GM21737 (cell line): Measurements from ENCODE around the gene SFRP4.
"Not testable (repeated sequence)": the region's sequence is repeated elsewhere in the genome, so short reads cannot be mapped to it uniquely, and the experiment has no call there.

Experiments
- ATAC-seq: cut with Tn5 transposase; IDR thresholded peaks from one replicate; pipeline ENCODE4 v1.9.1; 2021; ENCODE audit warnings: mild to moderate bottlenecking, moderate library complexity; ENCODE audit not compliant: unreplicated experiment

The SFRP4 gene

DNA sequence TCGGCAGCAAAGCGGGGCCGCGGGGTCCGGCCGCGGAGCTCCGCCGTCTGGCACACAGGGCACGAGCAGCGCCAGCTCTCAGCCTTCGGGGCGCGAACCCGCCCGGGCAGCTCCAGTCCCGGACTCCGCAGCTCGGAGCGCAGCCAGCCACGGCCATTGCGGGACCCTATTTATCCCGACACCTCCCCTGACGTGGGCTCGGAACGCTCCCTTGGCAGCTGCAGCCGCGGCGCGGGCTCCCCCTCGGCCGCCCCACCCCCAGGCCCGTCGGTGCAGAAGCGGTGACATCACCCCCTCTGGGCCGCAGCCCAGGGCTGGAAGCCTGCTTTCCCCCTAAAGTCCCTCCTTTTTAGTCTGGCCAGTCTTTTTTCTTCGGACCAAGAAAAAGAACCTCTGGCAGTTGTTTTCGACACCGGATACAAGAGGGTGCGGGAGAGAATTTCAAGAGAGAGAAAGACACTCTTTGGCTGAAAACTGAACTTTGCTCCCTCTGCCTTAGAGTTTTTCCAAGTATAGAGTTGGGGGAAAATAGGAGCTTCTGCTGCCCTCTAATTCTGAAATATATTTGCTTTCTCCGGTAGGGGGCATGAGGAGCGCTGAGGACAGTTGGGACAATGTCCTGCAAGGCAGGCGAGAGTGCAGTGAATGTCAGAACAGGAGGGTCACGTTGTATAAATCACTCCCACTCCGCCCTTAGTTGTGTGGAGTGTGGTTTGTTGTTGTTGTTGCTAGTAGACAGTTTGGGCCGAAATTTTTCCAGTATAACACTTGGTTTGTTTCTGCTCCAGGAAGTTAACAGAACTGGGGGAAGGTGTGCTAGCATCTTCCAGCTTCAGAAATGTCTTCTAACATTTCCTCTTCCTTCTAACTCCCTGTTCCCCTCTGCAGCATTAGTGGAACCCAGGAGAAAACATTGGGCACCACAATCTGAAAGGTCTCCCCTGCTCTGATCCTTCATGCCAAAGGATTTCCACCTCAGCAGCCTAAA lies at the start of gene SFRP4:
TSS of gene SFRP4 (minus strand) at position 145 of the 988 bp plus-strand sequence. CDS start 280 bp downstream, outside the sequence.
- ATAC-seq, result no peak

DNA sequence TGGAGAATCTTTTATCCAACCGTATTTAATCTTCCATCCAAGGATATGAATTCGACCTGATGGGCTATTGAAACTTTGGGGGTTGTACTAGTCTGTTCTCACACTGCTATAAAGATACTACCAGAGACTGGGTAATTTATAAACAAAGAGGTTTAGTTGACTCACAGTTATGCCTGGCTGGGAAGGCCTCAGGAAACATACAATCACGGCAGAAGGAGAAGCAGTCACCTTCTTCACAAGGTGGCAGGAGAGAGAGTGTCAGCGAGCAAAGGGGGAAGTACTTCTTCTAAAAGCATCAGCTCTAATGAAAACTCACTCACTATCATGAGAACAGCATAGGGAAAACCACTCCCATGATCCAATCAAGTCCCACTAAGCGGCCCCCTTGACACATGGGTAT lies 47.6 kb upstream of the SFRP4 start:
- no peak for ATAC-seq

DNA sequence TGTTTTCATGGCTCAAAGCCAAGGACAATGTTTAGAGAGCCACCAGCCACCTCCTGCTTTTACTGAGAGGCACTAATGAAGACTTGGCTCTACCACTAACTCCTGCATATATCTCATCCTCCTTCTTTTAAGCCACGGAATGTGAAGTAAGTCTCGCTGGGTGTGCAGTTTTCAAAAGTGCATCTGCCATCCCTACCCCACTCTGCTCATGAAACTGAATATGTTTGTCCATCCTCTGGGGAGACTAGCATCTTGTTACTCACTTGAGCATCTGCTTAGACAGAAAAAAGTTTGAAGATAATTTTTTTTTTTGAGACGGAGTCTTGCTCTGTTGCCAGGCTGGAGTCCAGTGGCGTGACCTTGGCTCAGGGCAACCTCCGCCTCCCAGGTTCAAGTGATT lies 44.6 kb upstream of the SFRP4 start:
- no peak for ATAC-seq

GRCh38 chr7:37960483-37960882 lies 43.9 kb upstream of the SFRP4 start:
- ATAC-seq, result no peak

GRCh38 chr7:37957221-37957970 lies 40.8 kb upstream of the SFRP4 start:
- ATAC-seq, result no peak

GRCh38 chr7:37956791-37957190 lies 40.2 kb upstream of the SFRP4 start:
- no peak for ATAC-seq

GRCh38 chr7:37954217-37954616 lies 37.6 kb upstream of the SFRP4 start:
- ATAC-seq, result not testable (repeated sequence)

DNA sequence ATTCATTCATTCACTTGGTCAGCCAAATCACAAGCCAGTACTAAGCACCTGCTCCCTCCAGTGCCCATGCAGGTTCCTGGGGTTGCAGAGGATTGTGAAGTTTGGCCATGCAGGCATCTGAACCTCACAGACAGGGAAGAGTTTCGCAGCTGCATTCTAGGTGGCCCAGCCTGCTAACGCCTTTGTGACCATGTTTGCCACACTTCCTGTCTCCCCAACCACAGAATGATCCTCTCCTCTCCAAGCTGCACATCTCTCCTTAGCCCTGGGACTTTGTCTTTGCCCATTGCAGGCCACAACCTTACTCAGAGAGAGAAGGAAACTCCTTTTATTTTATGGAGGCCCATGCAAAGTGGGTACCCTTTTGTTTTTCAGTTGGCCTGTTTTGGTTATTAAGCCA lies 35.6 kb upstream of the SFRP4 start:
- no peak for ATAC-seq

DNA sequence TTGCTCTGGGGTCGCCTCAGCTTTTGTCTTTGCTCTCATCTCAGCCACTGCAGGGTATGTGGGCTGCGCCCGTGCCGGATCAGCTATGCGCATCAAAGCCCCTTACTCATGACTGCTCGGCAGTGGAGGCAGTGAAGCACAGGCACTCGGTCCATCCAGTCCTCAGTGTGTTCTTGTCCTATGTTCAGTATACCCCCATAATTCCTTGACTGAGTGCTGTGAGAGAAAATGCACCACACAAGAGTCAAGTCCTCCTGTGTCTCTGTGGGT lies 31.3 kb upstream of the SFRP4 start:
- no peak for ATAC-seq

- no peak for ATAC-seq
These were observed 30.7 kb upstream of the SFRP4 start for GRCh38 chr7:37947138-37947940.

GRCh38 chr7:37945336-37945735 lies 28.7 kb upstream of the SFRP4 start:
- ATAC-seq, result no peak

- ATAC-seq, result no peak
These were observed 28.1 kb upstream of the SFRP4 start for GRCh38 chr7:37944737-37945054.

GRCh38 chr7:37943905-37944736 lies 27.5 kb upstream of the SFRP4 start:
- ATAC-seq, result no peak

DNA sequence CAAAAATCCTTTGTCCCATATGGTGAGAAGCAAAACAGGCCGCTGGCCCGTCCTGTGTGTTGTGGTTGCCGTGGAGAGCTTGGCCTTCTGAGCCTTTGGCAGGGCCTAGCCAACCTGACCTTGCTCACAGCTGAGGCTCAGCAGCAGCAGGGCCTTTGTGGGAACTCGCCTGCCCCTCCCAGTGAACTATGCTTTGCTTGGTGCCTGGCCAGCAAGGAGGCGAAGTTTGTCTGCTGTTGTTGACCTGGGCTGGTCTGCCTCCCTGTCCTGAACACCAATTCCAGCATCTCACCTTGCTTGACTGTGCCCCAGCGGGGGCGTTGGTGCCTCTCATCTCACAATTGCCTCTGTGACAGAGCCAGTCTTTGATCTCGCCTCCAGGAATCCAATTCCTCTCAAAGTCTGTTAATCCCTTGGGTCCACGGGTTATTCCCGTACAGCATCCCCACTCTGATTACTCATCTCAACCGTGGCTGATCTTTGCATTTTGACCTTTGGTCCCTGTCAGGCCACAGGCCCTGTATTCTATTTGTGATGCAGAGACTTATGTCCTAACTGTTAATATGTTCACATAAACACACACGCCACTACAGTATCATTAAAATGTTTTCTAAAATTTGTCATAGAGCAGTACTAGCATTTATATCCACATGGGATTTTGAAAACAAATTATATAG lies 26.5 kb upstream of the SFRP4 start:
- ATAC-seq, result no peak

DNA sequence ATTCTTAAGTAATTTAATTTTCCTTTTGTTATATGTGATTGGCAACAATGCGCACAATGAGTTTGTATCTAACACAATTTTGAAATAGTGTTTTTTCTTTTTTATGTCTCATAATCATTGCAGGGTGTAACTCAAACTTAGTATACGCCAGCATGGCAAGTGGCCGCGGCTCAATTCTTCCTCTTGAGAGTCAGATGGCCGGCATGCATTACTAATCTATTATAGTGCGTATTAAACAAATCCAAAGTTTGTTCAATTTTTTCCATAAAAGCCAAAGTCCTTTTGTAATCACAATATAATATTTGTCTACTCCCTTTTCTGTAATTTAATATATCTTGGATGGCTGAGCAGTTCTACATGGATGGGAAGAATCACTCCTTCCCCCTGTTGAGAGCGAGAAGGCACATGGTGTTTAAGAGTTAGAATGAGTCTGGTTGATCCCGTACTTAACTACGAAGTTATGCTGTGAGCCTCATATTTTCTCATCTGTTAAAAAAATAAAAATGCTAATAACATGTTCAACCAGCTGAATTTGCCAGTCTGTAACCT lies 16.5 kb upstream of the SFRP4 start:
- no peak for ATAC-seq

DNA sequence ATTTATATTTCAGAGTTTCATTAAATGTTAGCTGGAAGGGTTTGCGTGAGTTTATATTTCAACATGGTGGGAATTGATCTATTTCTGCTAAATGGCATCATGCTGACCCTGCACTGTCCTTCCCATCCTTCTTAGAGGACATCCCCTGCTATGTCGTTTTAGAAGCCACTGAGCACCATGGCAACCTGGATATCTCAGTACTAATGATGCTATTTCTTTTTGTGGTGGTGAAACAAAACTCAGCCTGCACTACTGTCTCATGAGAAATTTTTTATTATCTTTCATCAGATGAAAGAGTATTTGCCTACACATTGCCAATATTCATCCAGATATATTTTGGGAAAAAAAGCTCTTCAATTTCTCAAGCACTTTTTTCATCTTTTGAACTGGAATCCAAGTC lies 15.9 kb upstream of the SFRP4 start:
- ATAC-seq, result no peak

GRCh38 chr7:37930226-37930948 lies 13.8 kb upstream of the SFRP4 start:
- no peak for ATAC-seq

- ATAC-seq, result no peak
These were observed 12.3 kb upstream of the SFRP4 start for GRCh38 chr7:37928878-37929277.

DNA sequence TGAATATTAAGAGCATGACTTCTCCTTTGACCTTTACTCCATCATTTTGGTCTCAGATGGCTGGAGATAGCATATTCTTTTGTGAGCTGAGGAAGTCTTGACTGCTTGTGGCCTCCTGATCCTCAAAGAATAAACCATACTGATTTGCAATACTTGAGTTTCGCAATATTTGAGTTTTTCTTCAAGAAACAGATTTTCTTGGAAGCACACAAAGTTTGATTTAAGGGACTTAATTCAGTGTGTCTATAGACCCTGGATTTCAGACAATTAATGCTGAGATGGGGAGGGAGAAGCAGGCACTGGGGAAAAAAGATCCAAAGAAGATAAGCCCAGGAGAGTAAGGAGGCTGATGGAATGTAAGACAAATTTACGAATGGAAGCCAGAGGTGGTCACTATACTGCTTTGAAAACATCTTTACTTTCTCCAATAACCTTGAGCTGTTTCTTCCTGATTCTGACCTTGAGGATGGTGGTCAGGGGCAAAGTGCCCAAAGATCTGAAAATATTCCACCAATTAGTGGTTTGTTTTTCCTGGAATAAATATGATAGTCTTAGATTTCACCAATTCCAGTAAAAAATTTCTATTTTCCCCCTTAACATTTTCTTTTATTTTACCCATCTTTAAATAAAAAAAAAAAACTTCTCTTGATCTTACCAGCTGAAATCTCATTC lies 11.3 kb upstream of the SFRP4 start:
- no peak for ATAC-seq
